Neural cell (in vitro differentiated cells): Measurements from ENCODE around the gene MOGAT2. TPM values are rescaled to one million over a fixed set of nuclear protein-coding genes. Genes with fewer than 3 reads are reported as not detected.

Experiments
- H2AFZ ChIP-seq: fragments of 200-600, 300-800 bp; sonication (generic), shearing (Covaris generic); 2 replicates; pipeline ENCODE4 v1.6.0; 2014; ENCODE audit warnings: low read depth, mild to moderate bottlenecking, antibody characterized with exemption, low read length, moderate library complexity
- H3F3A ChIP-seq: fragments of 200-600 bp; shearing (Covaris generic); 2 replicates; pipeline ENCODE4 v1.6.1; 2016; ENCODE audit warnings: mild to moderate bottlenecking, moderate library complexity, mixed read lengths, antibody characterized with exemption, low read length; ENCODE audit not compliant: insufficient read depth, poor library complexity, severe bottlenecking
- H3K27ac ChIP-seq: fragments of 200-600, 300-800 bp; sonication (generic), shearing (Covaris generic); 2 replicates; pipeline ENCODE4 v1.5.1; 2014; ENCODE audit warnings: mild to moderate bottlenecking, low read length, moderate library complexity
- H3K27me3 ChIP-seq: fragments of 300-800, 200-600 bp; sonication (generic), shearing (Covaris generic); 2 replicates; pipeline ENCODE4 v1.6.0; 2014; ENCODE audit warnings: mild to moderate bottlenecking, low read depth, low read length, moderate library complexity; ENCODE audit not compliant: insufficient read depth
- H3K36me3 ChIP-seq: fragments of 300-800, 200-600 bp; sonication (generic), shearing (Covaris generic); 2 replicates; pipeline ENCODE4 v1.5.1; 2014; ENCODE audit warnings: mild to moderate bottlenecking, antibody characterized with exemption, low read length, moderate library complexity; ENCODE audit not compliant: insufficient read depth
- H3K4me2 ChIP-seq: fragments of 300-800, 200-600 bp; sonication (generic), shearing (Covaris generic); 2 replicates; pipeline ENCODE4 v1.6.0; 2014; ENCODE audit warnings: mild to moderate bottlenecking, low read length
- H3K4me3 ChIP-seq: fragments of 300-800, 200-600 bp; sonication (generic), shearing (Covaris generic); 2 replicates; pipeline ENCODE4 v1.5.1; 2014; ENCODE audit warnings: mild to moderate bottlenecking, low read length, moderate library complexity
- H3K79me2 ChIP-seq: fragments of 200-600 bp; shearing (Covaris generic); replicated peaks from 2 replicates; pipeline ENCODE4 v1.6.0; 2014; ENCODE audit warnings: mild to moderate bottlenecking, low read length, moderate library complexity; ENCODE audit not compliant: insufficient read depth
- H3K9ac ChIP-seq: fragments of 300-800, 200-600 bp; sonication (generic), shearing (Covaris generic); 2 replicates; pipeline ENCODE4 v1.6.1; 2016; ENCODE audit warnings: mild to moderate bottlenecking, low read length, mixed read lengths
- H3K9me2 ChIP-seq: fragments of 200-600 bp; shearing (Covaris generic); 2 replicates; pipeline ENCODE4 v1.6.1; 2016; ENCODE audit warnings: mild to moderate bottlenecking, low read length, mixed read lengths; ENCODE audit not compliant: insufficient read depth
- H3K9me3 ChIP-seq: fragments of 200-600, 300-800 bp; sonication (generic), shearing (Covaris generic); 2 replicates; pipeline ENCODE4 v1.6.1; 2016; ENCODE audit warnings: mild to moderate bottlenecking, mixed run types, low read length, moderate library complexity, mixed read lengths
- H4K20me1 ChIP-seq: fragments of 200-600 bp; shearing (Covaris generic); 2 replicates; pipeline ENCODE4 v1.6.1; 2016; ENCODE audit warnings: mild to moderate bottlenecking, mixed run types; ENCODE audit not compliant: insufficient read depth
- CTCF ChIP-seq: fragments of 450-650 bp; IDR thresholded peaks from 2 replicates; pipeline ENCODE4 v1.5.1; 2014; ENCODE audit warnings: antibody characterized with exemption, mild to moderate bottlenecking, moderate library complexity; ENCODE audit not compliant: poor library complexity, severe bottlenecking
- EP300 ChIP-seq: fragments of 450-650 bp; conservative IDR thresholded peaks from 2 replicates; pipeline ENCODE4 v1.6.1; 2014; ENCODE audit warnings: antibody characterized with exemption, mild to moderate bottlenecking, moderate library complexity; ENCODE audit not compliant: poor library complexity, severe bottlenecking
- EZH2 ChIP-seq: fragments of 200-600, 300-800 bp; shearing (Covaris generic), sonication (generic); IDR thresholded peaks from 2 replicates; pipeline ENCODE4 v1.6.1; 2014; ENCODE audit warnings: antibody characterized with exemption, low read length, borderline replicate concordance, mild to moderate bottlenecking; ENCODE audit not compliant: insufficient read depth, poor library complexity, severe bottlenecking
- MXI1 ChIP-seq: fragments of 450-650 bp; conservative IDR thresholded peaks from 2 replicates; pipeline ENCODE4 v1.6.1; 2014; ENCODE audit warnings: antibody characterized with exemption, mild to moderate bottlenecking; ENCODE audit not compliant: poor library complexity, severe bottlenecking
- POLR2AphosphoS5 ChIP-seq: IDR thresholded peaks from 2 replicates; pipeline ENCODE4 v1.6.1; 2012
- RAD21 ChIP-seq: fragments of 450-650 bp; conservative IDR thresholded peaks from 2 replicates; pipeline ENCODE4 v1.6.1; 2014; ENCODE audit warnings: antibody characterized with exemption, mild to moderate bottlenecking, moderate library complexity
- REST ChIP-seq: IDR thresholded peaks from 2 replicates; pipeline ENCODE4 v1.6.1; 2012; ENCODE audit warnings: borderline replicate concordance
- SMC3 ChIP-seq: fragments of 450-650 bp; conservative IDR thresholded peaks from 2 replicates; pipeline ENCODE4 v1.6.1; 2014; ENCODE audit warnings: antibody characterized with exemption, mild to moderate bottlenecking, moderate library complexity; ENCODE audit not compliant: poor library complexity
- TAF1 ChIP-seq: IDR thresholded peaks from 2 replicates; pipeline ENCODE4 v1.6.1; 2012; ENCODE audit warnings: low read depth
- polyA plus RNA-seq: library from polyadenylated mRNA; depleted of rRNA; stranded (reverse); fragments of >200 nt; gene quantifications from 2 replicates; pipeline ENCODE4 v1.2.3, GENCODE V29; 2014

The MOGAT2 gene
- polyA plus RNA-seq, 1 donor from 2014 or later: not detected

GRCh38 chr11:75673977-75674582, 43.6 kb upstream of the MOGAT2 start:
- H2AFZ ChIP-seq: no peak overlapping the region
- H3K9ac ChIP-seq: no peak overlapping the region
- H3F3A ChIP-seq: no peaks in the 10 kb centered on the region
- H3K36me3 ChIP-seq: no peaks in the 10 kb centered on the region
- H3K9me2 ChIP-seq: no peaks in the 10 kb centered on the region
- H4K20me1 ChIP-seq: no peaks in the 10 kb centered on the region
- no peak overlapping the region for H3K4me2 ChIP-seq
- no peaks in the 10 kb centered on the region for H3K9me3 ChIP-seq
- no peak for TF ChIP-seq REST
- peaks cover 14% of the 10 kb centered on the region for H3K79me2 ChIP-seq
- H3K4me3 ChIP-seq: no peak overlapping the region
- no peak overlapping the region for H3K27ac ChIP-seq
- H3K27me3 ChIP-seq: no peaks in the 10 kb centered on the region

- no peaks in the 10 kb centered on the region for H3K9me3 ChIP-seq
- no peak overlapping the region for H3K4me3 ChIP-seq
- no peaks in the 10 kb centered on the region for H3F3A ChIP-seq
- no peaks in the 10 kb centered on the region for H4K20me1 ChIP-seq
- no peak overlapping the region for H3K9ac ChIP-seq
- H3K27ac ChIP-seq: no peak overlapping the region
- no peaks in the 10 kb centered on the region for H3K9me2 ChIP-seq
- no peak overlapping the region for H2AFZ ChIP-seq
- TF ChIP-seq SMC3 (no peak), EZH2 (no peak), CTCF (no peak), MXI1 (no peak), RAD21 (no peak), REST (no peak), EP300 (no peak), TAF1 (no peak), POLR2AphosphoS5 (no peak)
- no peaks in the 10 kb centered on the region for H3K79me2 ChIP-seq
- no peak overlapping the region for H3K4me2 ChIP-seq
- H3K27me3 ChIP-seq: no peaks in the 10 kb centered on the region
- no peaks in the 10 kb centered on the region for H3K36me3 ChIP-seq
Observed at GRCh38 chr11:75677275-75677674, 40.4 kb upstream of the MOGAT2 start.
